HCT116 (cell line): ENCODE results near the gene PHF19. TPM values are rescaled to one million over a fixed set of nuclear protein-coding genes. Genes with fewer than 3 reads are reported as not detected.

ENCODE experiments used
- ATAC-seq: fragments of 200-7000 bp; cut with Tn5 transposase; 2 replicates; pipeline ENCODE4 v1.9.1; 2020; ENCODE audit warnings: mild to moderate bottlenecking, moderate library complexity
- BruUV-seq: library from RNA; stranded (reverse); fragments of 400-500 nt; replicated peaks from 2 replicates; lab custom pipeline; 2021; lab: Mats Ljungman, UMichigan
- CTCF ChIA-PET: fragments of 300-600 bp; sonication (Branson Sonifier 250); formaldehyde crosslinking; loops from one replicate; lab custom pipeline; 2021; ENCODE audit warnings: antibody characterized with exemption; lab: Charles Lee
- POLR2A ChIA-PET: fragments of 300-600, 350-600 bp; sonication (Branson Sonifier 250); formaldehyde crosslinking; loops from one replicate; lab custom pipeline; 2021; ENCODE audit warnings: antibody characterized with exemption; lab: Charles Lee
- RAD21 ChIA-PET, 2 experiments: fragments of 300-600 bp; sonication (Branson Sonifier 250); formaldehyde crosslinking; loops; one replicate each; lab custom pipeline; 2023; ENCODE audit warnings: low total read pairs in 2 of 2; ENCODE audit not compliant: uncharacterized antibody in 2 of 2, unreplicated experiment in 2 of 2, low non-redundant PET in 1 of 2; lab: Charles Lee
- DNase-seq: peaks from one replicate; pipeline ENCODE4 v3.0.0-alpha.2; 2010; ENCODE audit warnings: low read depth, low spot score
- H2AFZ ChIP-seq: fragments of 200-600 bp; shearing (Covaris generic), sonication (generic); 2 replicates; pipeline ENCODE4 v1.6.1; 2017; ENCODE audit warnings: low read depth, mixed run types, mixed read lengths, antibody characterized with exemption, low read length; ENCODE audit not compliant: poor library complexity, severe bottlenecking
- H3K27ac ChIP-seq: 2 replicates; pipeline ENCODE4 v1.5.1; 2012; ENCODE audit warnings: low read depth, low read length
- H3K27me3 ChIP-seq: fragments of 200-600 bp; sonication (generic); 2 replicates; pipeline ENCODE4 v1.6.1; 2016; ENCODE audit warnings: mixed run types, low read length, mixed read lengths; ENCODE audit not compliant: insufficient read depth
- H3K36me3 ChIP-seq, 2 experiments: fragments of 200-500 bp in 1 of 2; fragments of 200-600 bp in 1 of 2; sonication (Bioruptor generic) in 1 of 2; sonication (generic) in 1 of 2; 2 replicates each; pipeline versions ENCODE4 v1.5.1 to v1.6.1; 2014 to 2016; ENCODE audit warnings: low read length in 2 of 2, inconsistent platforms in 1 of 2, mixed read lengths in 1 of 2, mixed run types in 1 of 2; ENCODE audit not compliant: insufficient read depth in 2 of 2, control insufficient read depth in 1 of 2
- H3K4me1 ChIP-seq, 2 experiments: fragments of 200-600 bp in 1 of 2; sonication (generic) in 1 of 2; 2 replicates each; pipeline versions ENCODE4 v1.5.1 to v1.6.1; 2012 to 2017; ENCODE audit warnings: low read length in 2 of 2, inconsistent platforms in 1 of 2, mild to moderate bottlenecking in 1 of 2, mixed read lengths in 1 of 2, mixed run types in 1 of 2, moderate library complexity in 1 of 2; ENCODE audit not compliant: insufficient read depth in 2 of 2, control insufficient read depth in 1 of 2
- H3K4me2 ChIP-seq: fragments of 200-600 bp; sonication (generic); 2 replicates; pipeline ENCODE4 v1.6.1; 2017; ENCODE audit warnings: mixed run types, low read length, mixed read lengths
- H3K4me3 ChIP-seq, 2 experiments: fragments of 200-600 bp in 1 of 2; sonication (generic) in 1 of 2; replicated peaks in 1 of 2; 2 replicates each; pipeline ENCODE4 v1.5.1; 2011 to 2016; ENCODE audit warnings: low read length in 2 of 2, control low read depth in 1 of 2, low read depth in 1 of 2, mild to moderate bottlenecking in 1 of 2, mixed read lengths in 1 of 2, mixed run types in 1 of 2
- H3K79me2 ChIP-seq: fragments of 200-600 bp; sonication (generic); 2 replicates; pipeline ENCODE4 v1.6.1; 2017; ENCODE audit warnings: mild to moderate bottlenecking, mixed run types, low read length, moderate library complexity, mixed read lengths; ENCODE audit not compliant: insufficient read depth
- H3K9ac ChIP-seq: fragments of 200-600 bp; sonication (generic); 2 replicates; pipeline ENCODE4 v1.6.1; 2016; ENCODE audit warnings: low read length, mixed read lengths
- H3K9me2 ChIP-seq: fragments of 200-600 bp; sonication (generic), shearing (Covaris generic); 2 replicates; pipeline ENCODE4 v1.6.1; 2017; ENCODE audit warnings: mixed run types, mild to moderate bottlenecking, moderate library complexity; ENCODE audit not compliant: insufficient read depth
- H3K9me3 ChIP-seq, 2 experiments: fragments of 200-500 bp in 1 of 2; fragments of 200-600 bp in 1 of 2; sonication (Bioruptor generic) in 1 of 2; sonication (generic) in 1 of 2; 2 replicates each; pipeline ENCODE4 v1.6.1; 2014 to 2017; ENCODE audit warnings: low read length in 2 of 2, mixed read lengths in 2 of 2, inconsistent platforms in 1 of 2, low read depth in 1 of 2, mild to moderate bottlenecking in 1 of 2, mixed run types in 1 of 2, moderate library complexity in 1 of 2; ENCODE audit not compliant: control insufficient read depth in 1 of 2, insufficient read depth in 1 of 2
- H4K20me1 ChIP-seq: fragments of 200-600 bp; sonication (generic), shearing (Covaris generic); 2 replicates; pipeline ENCODE4 v1.6.1; 2017; ENCODE audit warnings: mixed run types, mild to moderate bottlenecking, moderate library complexity; ENCODE audit not compliant: insufficient read depth
- POLR2AphosphoS5 ChIP-seq: IDR thresholded peaks from 2 replicates; pipeline ENCODE4 v1.6.1; 2011; ENCODE audit warnings: mild to moderate bottlenecking, low read depth, low read length, moderate library complexity
- SRF ChIP-seq: IDR thresholded peaks from 2 replicates; pipeline ENCODE4 v1.6.1; 2012; ENCODE audit warnings: low read depth
- ZFX ChIP-seq: fragments of 450-650 bp; IDR thresholded peaks from 2 replicates; pipeline ENCODE4 v1.6.1; 2017
- intact Hi-C: fragments of 100-400 bp; cut with micrococcal nuclease; formaldehyde crosslinking; loops from 2 replicates; pipeline ENCODE4 v1.10.0; 2022
- total RNA-seq: library from RNA; stranded (reverse); gene quantifications from one replicate; pipeline ENCODE4 v1.2.1, GENCODE V29; 2021; ENCODE audit not compliant: unreplicated experiment

PHF19 gene
- total RNA-seq, 1 experiment from 2014 or later: 74.0 TPM

- Histone ChIP-seq H3K36me3 (no peaks in the 10 kb centered on the region), H3K27ac (no peak overlapping the region), H3K9ac (no peak overlapping the region), H3K9me2 (no peaks in the 10 kb centered on the region), H3K79me2 (no peaks in the 10 kb centered on the region), H3K9me3 (no peaks in the 10 kb centered on the region), H3K4me2 (no peak overlapping the region), H3K27me3 (no peaks in the 10 kb centered on the region), H4K20me1 (no peaks in the 10 kb centered on the region), H3K4me3 (no peak overlapping the region), H2AFZ (no peak overlapping the region), H3K4me1 (no peaks in the 10 kb centered on the region; a peak in 1 of 4 replicates)
- intact Hi-C loops: no loop called here
- no peak for TF ChIP-seq SRF
- ATAC-seq (no peak), DNase-seq (no peak)
- POLR2A ChIA-PET: no interaction called here
- CTCF ChIA-PET: no interaction called here
- no TSS peak for BruUV-seq
- RAD21 ChIA-PET: no interaction called here
Measured at GRCh38 chr9:120920806-120921178, 43.8 kb upstream of the PHF19 start.

GRCh38 chr9:120919843-120920805, 43.1 kb upstream of the PHF19 start:
- Histone ChIP-seq H3K9me2 (no peaks in the 10 kb centered on the region), H3K36me3 (no peaks in the 10 kb centered on the region), H3K27ac (no peak overlapping the region), H3K4me2 (no peak overlapping the region), H3K4me1 (no peaks in the 10 kb centered on the region), H3K9ac (no peak overlapping the region), H4K20me1 (no peaks in the 10 kb centered on the region), H3K4me3 (no peak overlapping the region), H3K27me3 (no peaks in the 10 kb centered on the region), H2AFZ (no peak overlapping the region), H3K79me2 (no peaks in the 10 kb centered on the region), H3K9me3 (no peaks in the 10 kb centered on the region)
- ChIA-PET RAD21 (no interaction called here), POLR2A (no interaction called here), CTCF (no interaction called here)
- DNase-seq (no peak), ATAC-seq (no peak)
- intact Hi-C loops: no loop called here
- no TSS peak for BruUV-seq
- TF ChIP-seq POLR2AphosphoS5 (no peak), ZFX (no peak)
